HG02678 (cell line): Measurements from ENCODE around the gene FRRS1.
"Not testable (repeated sequence)": the region's sequence is repeated elsewhere in the genome, so short reads cannot be mapped to it uniquely, and the experiment has no call there.

Experiments
- ATAC-seq: cut with Tn5 transposase; IDR thresholded peaks from one replicate; pipeline ENCODE4 v1.9.1; 2021; ENCODE audit warnings: mild to moderate bottlenecking, moderate library complexity; ENCODE audit not compliant: unreplicated experiment

Gene FRRS1

GRCh38 chr1:99766378-99766800 is at the start of gene FRRS1:
Gene FRRS1, minus strand, starts transcription at chr1:99766635. Its CDS starts 17,867 bp downstream, at chr1:99748768.
- peak; percentile 95 for ATAC-seq

GRCh38 chr1:99814373-99814900 is 48.0 kb upstream of the FRRS1 start:
- no peak for ATAC-seq

- no peak for ATAC-seq
Measured at GRCh38 chr1:99811747-99812146, 45.3 kb upstream of the FRRS1 start.

- no peak for ATAC-seq
Measured at GRCh38 chr1:99811075-99811474, 44.6 kb upstream of the FRRS1 start.

GRCh38 chr1:99808391-99809115 is 42.1 kb upstream of the FRRS1 start:
- peak; percentile 95 for ATAC-seq

GRCh38 chr1:99806882-99807281 is 40.4 kb upstream of the FRRS1 start:
- ATAC-seq = no peak

GRCh38 chr1:99801584-99801983 is 35.1 kb upstream of the FRRS1 start:
- ATAC-seq = no peak

- ATAC-seq = not testable (repeated sequence)
Measured at GRCh38 chr1:99793861-99794260, 27.4 kb upstream of the FRRS1 start.

GRCh38 chr1:99789715-99790114 is 23.3 kb upstream of the FRRS1 start:
- no peak for ATAC-seq

GRCh38 chr1:99788896-99789295 is 22.5 kb upstream of the FRRS1 start:
- no peak for ATAC-seq

- ATAC-seq = peak; percentile 75
Measured at GRCh38 chr1:99786751-99787501, 20.5 kb upstream of the FRRS1 start.

- ATAC-seq = peak; percentile 38
Measured at GRCh38 chr1:99784809-99785255, 18.4 kb upstream of the FRRS1 start.

GRCh38 chr1:99784143-99784542 is 17.7 kb upstream of the FRRS1 start:
- peak; percentile 28 for ATAC-seq

GRCh38 chr1:99782920-99783319 is 16.5 kb upstream of the FRRS1 start:
- no peak for ATAC-seq

GRCh38 chr1:99782397-99782796 is 16.0 kb upstream of the FRRS1 start:
- no peak for ATAC-seq

- ATAC-seq = no peak
Measured at GRCh38 chr1:99781798-99782197, 15.4 kb upstream of the FRRS1 start.

- no peak for ATAC-seq
Measured at GRCh38 chr1:99777752-99778151, 11.3 kb upstream of the FRRS1 start.

GRCh38 chr1:99776120-99776519 is 9.7 kb upstream of the FRRS1 start:
- no peak for ATAC-seq

- no peak for ATAC-seq
Measured at GRCh38 chr1:99772809-99773208, 6.4 kb upstream of the FRRS1 start.

- no peak for ATAC-seq
Measured at GRCh38 chr1:99771513-99771918, 5.1 kb upstream of the FRRS1 start.

- no peak for ATAC-seq
Measured at GRCh38 chr1:99768524-99769245, 2.2 kb upstream of the FRRS1 start.
